H1 (cell line): ENCODE data around the gene UBE2I. TPM values are rescaled to one million over a fixed set of nuclear protein-coding genes. Genes with fewer than 3 reads are reported as not detected.
A peak's percentile ranks its signal among the peaks of the same experiment; 100 is the strongest.

Experiments used
- CTCF ChIA-PET: fragments of 300-600 bp; sonication (Branson Sonifier 250); formaldehyde crosslinking; loops from one replicate; lab custom pipeline; 2021; ENCODE audit not compliant: partially characterized antibody; lab: Charles Lee
- POLR2A ChIA-PET: fragments of 300-600 bp; sonication (Branson Sonifier 250); formaldehyde crosslinking; loops from one replicate; lab custom pipeline; 2021; ENCODE audit warnings: inconsistent platforms; ENCODE audit not compliant: partially characterized antibody; lab: Charles Lee
- DNase-seq, 2 experiments: peaks; one replicate each; pipeline versions ENCODE4 v3.0.0 to v3.0.0-alpha.2; 2010 to 2022; ENCODE audit warnings: low spot score in 2 of 2, low read depth in 1 of 2, mixed read lengths in 1 of 2
- FAIRE-seq: peaks from 2 replicates; lab custom pipeline; 2011; peaks lifted over from hg19 to GRCh38; lab: Jason Lieb, UNC
- H2AFZ ChIP-seq: 2 replicates; pipeline ENCODE4 v1.8.1; 2012; ENCODE audit warnings: low read length, inconsistent platforms
- H2AK5ac ChIP-seq: 2 replicates; pipeline ENCODE4 v1.6.1; 2013; ENCODE audit warnings: low read depth, low read length
- H2BK120ac ChIP-seq: replicated peaks from 2 replicates; pipeline ENCODE3; 2013; ENCODE audit warnings: low read depth, low read length, inconsistent platforms
- H2BK12ac ChIP-seq: 2 replicates; pipeline ENCODE4 v1.6.1; 2013; ENCODE audit warnings: low read depth, low read length
- H2BK15ac ChIP-seq: 2 replicates; pipeline ENCODE4 v1.6.1; 2013; ENCODE audit warnings: low read length
- H2BK20ac ChIP-seq: 2 replicates; pipeline ENCODE4 v1.6.1; 2013; ENCODE audit warnings: low read length
- H2BK5ac ChIP-seq: 2 replicates; pipeline ENCODE4 v1.6.1; 2013; ENCODE audit warnings: low read depth, low read length
- H3K14ac ChIP-seq: 2 replicates; pipeline ENCODE4 v1.6.1; 2013; ENCODE audit warnings: inconsistent platforms; ENCODE audit not compliant: insufficient read length
- H3K18ac ChIP-seq: 2 replicates; pipeline ENCODE4 v1.6.1; 2013; ENCODE audit warnings: low read length; ENCODE audit errors: extremely low read depth
- H3K23ac ChIP-seq: 2 replicates; pipeline ENCODE4 v1.6.1; 2013; ENCODE audit warnings: inconsistent platforms; ENCODE audit not compliant: insufficient read length
- H3K23me2 ChIP-seq: 2 replicates; pipeline ENCODE4 v1.6.1; 2013; ENCODE audit warnings: low read depth, low read length
- H3K27ac ChIP-seq: 2 replicates; pipeline ENCODE4 v1.6.1; 2011; ENCODE audit warnings: low read depth, low read length, inconsistent platforms
- H3K27me3 ChIP-seq, 4 experiments: replicated peaks in 1 of 4; 1 replicate in 1 of 4; 2 replicates in 3 of 4; pipeline versions ENCODE4 v1.6.1 to v1.8.1; 2011 to 2013; ENCODE audit warnings: low read length in 3 of 4, mild to moderate bottlenecking in 3 of 4, inconsistent platforms in 2 of 4, mixed read lengths in 2 of 4, moderate library complexity in 1 of 4; ENCODE audit not compliant: control insufficient read depth in 3 of 4, insufficient read depth in 3 of 4; ENCODE audit errors: extremely low read depth in 1 of 4
- H3K36me3 ChIP-seq, 4 experiments: 2 replicates each; pipeline versions ENCODE4 v1.6.1 to v1.8.1; 2011 to 2013; ENCODE audit warnings: mild to moderate bottlenecking in 4 of 4, low read length in 3 of 4, moderate library complexity in 2 of 4, control low read depth in 1 of 4, inconsistent platforms in 1 of 4; ENCODE audit not compliant: insufficient read depth in 4 of 4, control insufficient read depth in 2 of 4
- H3K4ac ChIP-seq: replicated peaks from 2 replicates; pipeline ENCODE3; 2013; ENCODE audit warnings: low read length, low read depth, mixed read lengths, inconsistent platforms; ENCODE audit not compliant: insufficient read length
- H3K4me1 ChIP-seq, 4 experiments: replicated peaks in 1 of 4; 1 replicate in 1 of 4; 2 replicates in 3 of 4; pipeline versions ENCODE4 v1.6.1 to v1.8.1; 2011 to 2013; ENCODE audit warnings: low read length in 3 of 4, inconsistent platforms in 2 of 4, mixed read lengths in 1 of 4; ENCODE audit not compliant: insufficient read depth in 4 of 4, control insufficient read depth in 3 of 4
- H3K4me2 ChIP-seq, 2 experiments: 2 replicates each; pipeline versions ENCODE4 v1.6.1 to v1.8.1; 2011 to 2013; ENCODE audit warnings: low read depth in 2 of 2, low read length in 2 of 2, control low read depth in 1 of 2, inconsistent platforms in 1 of 2, mild to moderate bottlenecking in 1 of 2; ENCODE audit not compliant: insufficient read depth in 1 of 2
- H3K4me3 ChIP-seq, 4 experiments: fragments of 200-600, 300-600 bp in 1 of 4; sonication (generic), shearing (Covaris generic), sonication (Bioruptor Twin) in 1 of 4; 2 replicates each; pipeline versions ENCODE4 v1.5.1 to v1.8.1; 2011 to 2016; ENCODE audit warnings: low read length in 4 of 4, low read depth in 3 of 4, control low read depth in 2 of 4, inconsistent platforms in 2 of 4, mild to moderate bottlenecking in 2 of 4, mixed read lengths in 1 of 4, moderate library complexity in 1 of 4; ENCODE audit not compliant: insufficient read depth in 2 of 4; ENCODE audit errors: extremely low read depth in 1 of 4
- H3K56ac ChIP-seq: replicated peaks from 2 replicates; pipeline ENCODE3; 2013; ENCODE audit warnings: low read depth, mild to moderate bottlenecking, mixed read lengths, low read length, inconsistent platforms; ENCODE audit not compliant: insufficient read length
- H3K79me1 ChIP-seq: 2 replicates; pipeline ENCODE4 v1.6.1; 2013; ENCODE audit warnings: low read depth, low read length, control low read depth
- H3K79me2 ChIP-seq, 2 experiments: 2 replicates each; pipeline versions ENCODE4 v1.6.1 to v1.8.1; 2012 to 2013; ENCODE audit warnings: low read length in 2 of 2, mild to moderate bottlenecking in 2 of 2, inconsistent platforms in 1 of 2; ENCODE audit not compliant: insufficient read depth in 2 of 2, control insufficient read depth in 1 of 2
- H3K9ac ChIP-seq, 4 experiments: replicated peaks in 1 of 4; 1 replicate in 1 of 4; 2 replicates in 3 of 4; pipeline versions ENCODE4 v1.6.1 to v1.8.1; 2011 to 2013; ENCODE audit warnings: low read depth in 3 of 4, low read length in 3 of 4, control low read depth in 2 of 4, mild to moderate bottlenecking in 2 of 4, moderate library complexity in 2 of 4, inconsistent platforms in 1 of 4; ENCODE audit errors: extremely low read depth in 1 of 4
- H3K9me3 ChIP-seq, 2 experiments: 2 replicates each; pipeline versions ENCODE4 v1.6.1 to v1.8.1; 2012 to 2013; ENCODE audit warnings: mild to moderate bottlenecking in 2 of 2, moderate library complexity in 2 of 2, control low read depth in 1 of 2, inconsistent platforms in 1 of 2, low read depth in 1 of 2, low read length in 1 of 2, mixed read lengths in 1 of 2; ENCODE audit not compliant: insufficient read depth in 2 of 2
- H4K20me1 ChIP-seq, 2 experiments: replicated peaks in 1 of 2; 2 replicates each; pipeline versions ENCODE3 to v1.8.1; 2011 to 2013; ENCODE audit warnings: inconsistent platforms in 2 of 2, low read length in 2 of 2, mild to moderate bottlenecking in 1 of 2; ENCODE audit not compliant: insufficient read depth in 2 of 2, control insufficient read depth in 1 of 2
- H4K5ac ChIP-seq: 2 replicates; pipeline ENCODE4 v1.6.1; 2013; ENCODE audit warnings: low read length, low read depth, mixed read lengths, inconsistent platforms; ENCODE audit not compliant: insufficient read length
- H4K8ac ChIP-seq: 2 replicates; pipeline ENCODE4 v1.8.0; 2013; ENCODE audit warnings: mild to moderate bottlenecking, moderate library complexity, low read length, inconsistent platforms; ENCODE audit not compliant: insufficient read depth; ENCODE audit errors: extremely low read depth
- H4K91ac ChIP-seq: replicated peaks from 2 replicates; pipeline ENCODE3; 2013; ENCODE audit warnings: low read length, mixed read lengths, inconsistent platforms; ENCODE audit not compliant: insufficient read length
- CREB1 ChIP-seq: IDR thresholded peaks from 2 replicates; pipeline ENCODE4 v1.6.1; 2012; ENCODE audit warnings: inconsistent platforms
- HDAC6 ChIP-seq: IDR thresholded peaks from one replicate; pipeline ENCODE4 v1.7.1; 2012; ENCODE audit warnings: low read depth, mild to moderate bottlenecking, inconsistent platforms, low read length, moderate library complexity
- SIN3A ChIP-seq, 2 experiments: IDR thresholded peaks in 1 of 2; conservative IDR thresholded peaks in 1 of 2; 2 replicates each; pipeline ENCODE4 v1.6.1; 2011 to 2012; ENCODE audit warnings: low read length in 2 of 2, improper control_type of control experiment in 1 of 2, low read depth in 1 of 2, mild to moderate bottlenecking in 1 of 2
- WGBS, 2 experiments: shearing (Covaris generic) in 1 of 2; methylation state at CpG; one replicate each; pipeline versions ENCODE4 v1.1.6 to v1.1.7; 2013 to 2015; ENCODE audit warnings: low lambda C conversion rate in 2 of 2, mixed read lengths in 2 of 2, inconsistent platforms in 1 of 2, low coverage in 1 of 2, missing lambda C conversion rate in 1 of 2; ENCODE audit not compliant: insufficient replicate concordance in 2 of 2, insufficient coverage in 1 of 2, insufficient read length in 1 of 2; ENCODE audit errors: extremely low coverage in 1 of 2, missing lambda C conversion rate in 1 of 2; 5-methylcytosine and 5-hydroxymethylcytosine counted together
- polyA plus RNA-seq, 7 experiments: library from polyadenylated mRNA; depleted of rRNA in 3 of 7; stranded (reverse) in 5 of 7; unstranded in 2 of 7; fragments of >200 nt in 5 of 7; fragments of 200-250 nt in 2 of 7; gene quantifications; 1 replicate in 5 of 7; 2 replicates in 1 of 7; 4 replicates in 1 of 7; pipeline versions ENCODE4 v1.2.1 to v1.2.3, GENCODE V29; 2011 to 2013; ENCODE audit warnings: missing spikeins in 2 of 7, mixed read lengths in 2 of 7
- total RNA-seq: library from RNA; stranded (reverse); fragmentation: NEBNext Ultra II Directional; extraction: Animal tissue kit (Norgen Biotek cat#: 25700); gene quantifications from 2 replicates; pipeline ENCODE4 v1.2.1, GENCODE V29; 2021

Gene UBE2I
- total and polyA plus RNA-seq, 2 of the 8 experiments (the other 6 are each of a cell fraction or from before 2014, with no cell fraction given) = 148 to 268 TPM

DNA sequence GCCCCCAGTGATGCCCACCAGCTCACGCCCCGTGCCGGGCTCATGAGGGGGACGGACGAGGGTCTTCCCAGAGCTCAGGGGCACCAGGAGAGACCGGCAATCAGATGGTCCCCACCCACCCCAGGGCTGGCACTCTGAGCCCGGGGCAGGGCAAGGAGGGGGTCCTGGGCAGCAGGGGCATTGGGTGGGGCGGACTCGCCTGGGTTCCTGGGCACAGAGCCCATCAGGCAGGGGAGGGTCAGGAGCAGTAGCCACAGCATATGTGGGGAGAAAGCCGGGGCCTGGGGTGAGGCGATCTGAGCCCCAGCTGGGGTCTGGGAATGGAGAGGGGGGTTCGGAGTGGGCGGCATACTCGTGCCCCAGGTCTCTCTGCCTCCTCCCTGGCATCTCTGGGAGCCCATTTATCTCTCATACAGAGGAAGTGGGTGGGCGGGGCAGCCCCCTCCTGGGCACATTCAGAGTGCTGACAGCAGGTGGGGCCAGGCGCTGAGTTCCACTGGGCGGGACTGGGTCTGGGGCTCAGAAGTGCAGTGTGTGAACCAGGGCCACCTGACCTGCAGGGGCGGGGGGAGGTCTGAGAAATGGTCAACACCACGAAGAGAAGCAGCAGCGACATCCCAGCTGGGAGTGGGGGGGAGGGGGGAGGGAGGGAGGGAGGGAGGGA lies 20.5 kb upstream of the UBE2I start:
- Histone ChIP-seq H3K4ac (no peak overlapping the region), H2AFZ (no peak overlapping the region), H4K91ac (no peak overlapping the region), H3K56ac (no peak overlapping the region), H2BK12ac (no peak overlapping the region), H2BK120ac (no peak overlapping the region), H2BK20ac (no peak overlapping the region), H4K20me1 (peaks cover 0 to 2% of the 10 kb centered on the region in 2 experiments), H2AK5ac (no peak overlapping the region), H3K79me2 (no peaks in the 10 kb centered on the region), H3K9ac (no peak overlapping the region), H3K27ac (no peak overlapping the region), H3K9me3 (no peaks in the 10 kb centered on the region), H4K5ac (no peak overlapping the region), H3K23ac (no peak overlapping the region), H3K14ac (no peak overlapping the region), H3K4me2 (peak overlapping the region; percentile 51 to 73), H3K36me3 (no peaks in the 10 kb centered on the region), H3K18ac (no peak overlapping the region), H2BK15ac (no peak overlapping the region), H3K4me3 (peak overlapping the region in 3 of 4 experiments; percentile 11 to 55 (median 12); a peak in 6 of 8 replicates), H4K8ac (peak overlapping the region; percentile 85; the same call in 1 of the 2 replicates), H3K27me3 (peaks cover 7 to 39% (median 26%) of the 10 kb centered on the region in 4 experiments), H3K79me1 (no peaks in the 10 kb centered on the region), H3K4me1 (peaks cover 3 to 24% (median 13%) of the 10 kb centered on the region in 4 experiments; a peak in 6 of 7 replicates), H2BK5ac (no peak overlapping the region), H3K23me2 (peaks cover 3% of the 10 kb centered on the region; the same call in 1 of the 2 replicates)
- TF ChIP-seq SIN3A (conservative IDR thresholded peaks at IDR 0.05 in 1 of 2, IDR thresholded peaks at IDR 0.05 in 1 of 2; ENCODE audit: low read depth in 1 of 2, low read length in 2 of 2) (peak in 1 of 2 experiments; percentile 9; a peak in 1 of 4 replicates), HDAC6 (no peak), CREB1 (no peak)
- POLR2A ChIA-PET = interaction anchor here (0.6 to 0.7 kb wide), 2 partner anchors 11 to 887 kb away, joined by 3 read pairs; no protein-coding TSS in a partner anchor
- FAIRE-seq = no peak
- CTCF ChIA-PET = interaction anchor here (1.2 to 4.7 kb wide), 5 partner anchors 9 to 76 kb away, joined by 3 to 35 read pairs (median 4); no protein-coding TSS in a partner anchor
- no peak for DNase-seq
- WGBS, 2 experiments = 54% methylated on average over 17 of the region's 20 CpGs; no CpG with 5 or more reads in 1 of the 2 experiments
